Osteoblast (primary cell): ENCODE results near the gene PLRG1. TPM values are rescaled to one million over a fixed set of nuclear protein-coding genes. Genes with fewer than 3 reads are reported as not detected.

Experiments used
- DNase-seq: peaks from one replicate; pipeline ENCODE4 v3.0.0; 2011; ENCODE audit warnings: low spot score, mixed read lengths; ENCODE audit not compliant: insufficient read length; ENCODE audit errors: missing footprints
- H2AFZ ChIP-seq: 2 replicates; pipeline ENCODE4 v1.6.0; 2011; ENCODE audit warnings: mild to moderate bottlenecking, low read length
- H3K27ac ChIP-seq: 2 replicates; pipeline ENCODE4 v1.5.1; 2011; ENCODE audit warnings: mild to moderate bottlenecking, low read depth, low read length, moderate library complexity
- H3K27me3 ChIP-seq: 2 replicates; pipeline ENCODE4 v1.6.0; 2012; ENCODE audit warnings: mild to moderate bottlenecking, control low read depth, inconsistent platforms, low read length, moderate library complexity; ENCODE audit not compliant: insufficient read depth
- H3K36me3 ChIP-seq: 2 replicates; pipeline ENCODE4 v1.5.1; 2011; ENCODE audit warnings: mild to moderate bottlenecking, low read length, control low read depth, moderate library complexity; ENCODE audit not compliant: insufficient read depth
- H3K4me1 ChIP-seq: 2 replicates; pipeline ENCODE4 v1.5.1; 2011; ENCODE audit warnings: mild to moderate bottlenecking, low read length, control low read depth, moderate library complexity; ENCODE audit not compliant: insufficient read depth
- H3K4me2 ChIP-seq: 2 replicates; pipeline ENCODE4 v1.6.0; 2011; ENCODE audit warnings: mild to moderate bottlenecking, low read length; ENCODE audit not compliant: insufficient read depth
- H3K4me3 ChIP-seq: fragments of 200-600 bp; sonication (generic); 3 replicates; pipeline ENCODE4 v1.5.1; 2012; ENCODE audit warnings: mild to moderate bottlenecking, low read length, inconsistent platforms; ENCODE audit not compliant: insufficient read depth
- H3K79me2 ChIP-seq: 2 replicates; pipeline ENCODE4 v1.6.0; 2012; ENCODE audit warnings: mild to moderate bottlenecking, low read length, control low read depth, inconsistent platforms; ENCODE audit not compliant: insufficient read depth
- H3K9me3 ChIP-seq: 2 replicates; pipeline ENCODE4 v1.5.1; 2011; ENCODE audit warnings: low read depth, low read length, control low read depth
- H4K20me1 ChIP-seq: 2 replicates; pipeline ENCODE4 v1.6.0; 2012; ENCODE audit warnings: mild to moderate bottlenecking, low read length, control low read depth; ENCODE audit not compliant: insufficient read depth
- total RNA-seq: library from RNA; depleted of rRNA; stranded (reverse); fragments of >200 nt; gene quantifications from 2 replicates; pipeline ENCODE4 v1.2.3, GENCODE V29; 2012
- TF ChIP-seq, protein P1 (sequence below): IDR thresholded peaks from 2 replicates; pipeline ENCODE4 v1.5.1; 2011; ENCODE audit warnings: mild to moderate bottlenecking, low read depth, low read length, moderate library complexity; ENCODE audit errors: extremely low read depth

PLRG1 gene
- total RNA-seq, 1 donor: 81.8 TPM

- H3K9me3 ChIP-seq: no peaks in the 10 kb centered on the region
- H3K4me2 ChIP-seq: no peak overlapping the region
- DNase-seq: no peak
- H3K79me2 ChIP-seq: no peaks in the 10 kb centered on the region
- no peaks in the 10 kb centered on the region for H3K36me3 ChIP-seq
- no peaks in the 10 kb centered on the region for H4K20me1 ChIP-seq
- peaks cover 11% of the 10 kb centered on the region for H3K27me3 ChIP-seq
- no peaks in the 10 kb centered on the region for H3K4me1 ChIP-seq
- no peak overlapping the region for H3K27ac ChIP-seq
- no peak overlapping the region for H2AFZ ChIP-seq
- no peak overlapping the region for H3K4me3 ChIP-seq
- TF ChIP-seq, protein P1, sequence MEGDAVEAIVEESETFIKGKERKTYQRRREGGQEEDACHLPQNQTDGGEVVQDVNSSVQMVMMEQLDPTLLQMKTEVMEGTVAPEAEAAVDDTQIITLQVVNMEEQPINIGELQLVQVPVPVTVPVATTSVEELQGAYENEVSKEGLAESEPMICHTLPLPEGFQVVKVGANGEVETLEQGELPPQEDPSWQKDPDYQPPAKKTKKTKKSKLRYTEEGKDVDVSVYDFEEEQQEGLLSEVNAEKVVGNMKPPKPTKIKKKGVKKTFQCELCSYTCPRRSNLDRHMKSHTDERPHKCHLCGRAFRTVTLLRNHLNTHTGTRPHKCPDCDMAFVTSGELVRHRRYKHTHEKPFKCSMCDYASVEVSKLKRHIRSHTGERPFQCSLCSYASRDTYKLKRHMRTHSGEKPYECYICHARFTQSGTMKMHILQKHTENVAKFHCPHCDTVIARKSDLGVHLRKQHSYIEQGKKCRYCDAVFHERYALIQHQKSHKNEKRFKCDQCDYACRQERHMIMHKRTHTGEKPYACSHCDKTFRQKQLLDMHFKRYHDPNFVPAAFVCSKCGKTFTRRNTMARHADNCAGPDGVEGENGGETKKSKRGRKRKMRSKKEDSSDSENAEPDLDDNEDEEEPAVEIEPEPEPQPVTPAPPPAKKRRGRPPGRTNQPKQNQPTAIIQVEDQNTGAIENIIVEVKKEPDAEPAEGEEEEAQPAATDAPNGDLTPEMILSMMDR: no peak
Observed at GRCh38 chr4:154588198-154588597, 38.0 kb upstream of the PLRG1 start.

DNA sequence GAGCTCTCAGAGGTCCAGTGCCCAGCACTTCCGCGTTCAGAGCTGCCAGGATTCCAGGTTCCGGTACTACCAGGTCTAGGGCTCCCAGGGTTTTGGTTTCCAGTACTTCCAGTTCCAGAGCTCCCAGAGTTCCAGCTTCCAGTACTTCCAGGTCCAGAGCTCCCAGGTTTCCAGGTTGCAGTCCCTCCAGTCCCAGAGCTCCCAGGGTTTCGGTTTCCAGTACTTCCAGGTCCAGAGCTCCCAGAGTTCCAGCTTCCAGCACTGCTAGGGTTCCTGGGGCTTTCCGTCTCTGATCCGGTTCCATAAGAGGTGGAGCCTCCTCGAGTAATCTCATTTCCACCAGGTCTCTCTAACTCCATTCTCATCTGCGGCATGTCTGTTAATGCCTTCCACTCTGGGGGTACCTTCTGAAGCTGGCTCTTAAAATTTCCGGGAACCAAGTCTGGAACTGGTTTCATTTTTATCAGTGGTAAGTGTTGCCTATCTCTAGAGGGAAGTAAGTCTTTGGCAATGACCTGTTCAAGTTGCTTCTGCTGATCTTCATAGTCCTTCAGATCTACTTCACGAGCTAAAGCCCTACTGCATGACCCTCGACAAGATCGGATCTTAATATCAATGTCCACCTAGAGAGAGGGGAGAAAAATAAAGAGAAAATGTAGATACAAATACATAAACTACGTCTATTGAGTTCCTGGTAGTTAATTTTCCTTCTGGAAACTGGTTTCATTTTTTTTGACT lies 36.3 kb upstream of the PLRG1 start:
- Histone ChIP-seq H3K79me2 (no peaks in the 10 kb centered on the region), H3K27ac (no peak overlapping the region), H3K36me3 (no peaks in the 10 kb centered on the region), H3K4me1 (no peaks in the 10 kb centered on the region), H3K4me3 (no peak overlapping the region), H3K4me2 (no peak overlapping the region), H3K9me3 (no peaks in the 10 kb centered on the region), H3K27me3 (peaks cover 8% of the 10 kb centered on the region), H2AFZ (no peak overlapping the region), H4K20me1 (no peaks in the 10 kb centered on the region)
- no peak for DNase-seq
- TF ChIP-seq, protein P1: no peak

GRCh38 chr4:154585369-154586018 lies 35.3 kb upstream of the PLRG1 start:
- Histone ChIP-seq H3K79me2 (no peaks in the 10 kb centered on the region), H3K9me3 (no peaks in the 10 kb centered on the region), H3K36me3 (no peaks in the 10 kb centered on the region), H3K4me3 (no peak overlapping the region), H3K27ac (no peak overlapping the region), H3K4me2 (no peak overlapping the region), H2AFZ (no peak overlapping the region), H4K20me1 (no peaks in the 10 kb centered on the region), H3K27me3 (peaks cover 8% of the 10 kb centered on the region), H3K4me1 (no peaks in the 10 kb centered on the region)
- no peak for DNase-seq
- TF ChIP-seq, protein P1: no peak

DNA sequence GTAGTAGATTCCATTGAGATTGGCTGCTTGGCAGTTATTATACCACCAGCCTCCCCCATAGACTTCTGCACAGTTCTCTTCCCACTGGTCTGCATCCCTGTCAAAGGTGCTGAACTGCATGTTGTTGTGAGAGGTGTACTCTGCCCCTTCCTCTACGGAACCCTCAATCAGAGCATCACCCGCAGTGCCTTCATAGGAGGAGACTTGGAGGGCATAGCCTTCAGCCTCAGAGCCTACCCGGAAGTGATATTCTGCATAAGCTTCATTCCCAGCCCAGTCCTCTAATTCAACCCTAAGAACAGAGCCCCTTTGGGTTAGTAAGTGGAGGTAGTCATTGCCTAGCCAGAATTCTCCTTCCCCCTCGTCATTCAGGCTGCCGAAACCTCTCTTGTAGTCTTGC lies 34.1 kb upstream of the PLRG1 start:
- H3K4me2 ChIP-seq: no peak overlapping the region
- no peak overlapping the region for H3K27ac ChIP-seq
- no peaks in the 10 kb centered on the region for H3K36me3 ChIP-seq
- no peak overlapping the region for H3K4me3 ChIP-seq
- no peak overlapping the region for H2AFZ ChIP-seq
- no peaks in the 10 kb centered on the region for H4K20me1 ChIP-seq
- no peaks in the 10 kb centered on the region for H3K9me3 ChIP-seq
- peaks cover 6% of the 10 kb centered on the region for H3K27me3 ChIP-seq
- H3K4me1 ChIP-seq: no peaks in the 10 kb centered on the region
- no peak for DNase-seq
- TF ChIP-seq, protein P1: no peak
- no peaks in the 10 kb centered on the region for H3K79me2 ChIP-seq
